HepG2 (cell line): ENCODE data around the gene LINGO3. TPM values are rescaled to one million over a fixed set of nuclear protein-coding genes. Genes with fewer than 3 reads are reported as not detected.

Source experiments
- HOXA3 ChIP-seq: sonication (generic); formaldehyde crosslinking; IDR thresholded peaks from 2 replicates; pipeline ENCODE4 v1.5.0; 2020; ENCODE audit warnings: missing genetic modification reagents
- IKZF4 ChIP-seq: sonication (generic); formaldehyde crosslinking; IDR thresholded peaks from 2 replicates; pipeline ENCODE4 v1.5.1; 2020; ENCODE audit warnings: borderline replicate concordance, mild to moderate bottlenecking, low read depth, missing genetic modification reagents; ENCODE audit errors: not compliant biosample characterization
- KAT7 ChIP-seq: IDR thresholded peaks from 2 replicates; pipeline ENCODE4 v1.6.1; 2018; ENCODE audit warnings: borderline replicate concordance, missing compliant biosample characterization
- MXD4 ChIP-seq: IDR thresholded peaks from 2 replicates; pipeline ENCODE4 v1.6.1; 2016; ENCODE audit warnings: mild to moderate bottlenecking, missing biosample characterization, missing genetic modification reagents
- NKX3-1 ChIP-seq: sonication (generic); formaldehyde crosslinking; IDR thresholded peaks from 2 replicates; pipeline ENCODE4 v1.5.0; 2020; ENCODE audit warnings: missing genetic modification reagents
- PHB2 ChIP-seq: fragments of 450-650 bp; IDR thresholded peaks from 2 replicates; pipeline ENCODE4 v1.6.1; 2018; ENCODE audit not compliant: partially characterized antibody
- RXRA ChIP-seq: sonication (generic); formaldehyde crosslinking; IDR thresholded peaks from 2 replicates; pipeline ENCODE4 v1.5.1; 2020; ENCODE audit warnings: missing genetic modification reagents
- SRY ChIP-seq: sonication (generic); formaldehyde crosslinking; IDR thresholded peaks from 2 replicates; pipeline ENCODE4 v1.8.0; 2022; ENCODE audit warnings: mild to moderate bottlenecking, missing genetic modification reagents
- YY1 ChIP-seq: IDR thresholded peaks from 2 replicates; pipeline ENCODE4 v1.6.1; 2011; ENCODE audit warnings: low read length, low read depth, moderate library complexity, mild to moderate bottlenecking; ENCODE audit not compliant: insufficient read depth, insufficient replicate concordance
- ZKSCAN5 ChIP-seq: sonication (generic); formaldehyde crosslinking; IDR thresholded peaks from 2 replicates; pipeline ENCODE4 v1.5.1; 2020; ENCODE audit warnings: mild to moderate bottlenecking, missing genetic modification reagents
- ZNF224 ChIP-seq: sonication (generic); formaldehyde crosslinking; IDR thresholded peaks from 2 replicates; pipeline ENCODE4 v1.5.0; 2020; ENCODE audit warnings: mild to moderate bottlenecking, missing genetic modification reagents
- ZNF317 ChIP-seq: sonication (generic); formaldehyde crosslinking; IDR thresholded peaks from 2 replicates; pipeline ENCODE4 v1.5.0; 2020; ENCODE audit warnings: mild to moderate bottlenecking, missing genetic modification reagents
- ZNF333 ChIP-seq: sonication (generic); formaldehyde crosslinking; IDR thresholded peaks from 2 replicates; pipeline ENCODE4 v1.4.0; 2020; ENCODE audit warnings: mild to moderate bottlenecking, missing genetic modification reagents, borderline replicate concordance
- ZNF432 ChIP-seq: sonication (generic); formaldehyde crosslinking; IDR thresholded peaks from 2 replicates; pipeline ENCODE4 v1.5.0; 2020; ENCODE audit warnings: missing genetic modification reagents, mild to moderate bottlenecking, borderline replicate concordance
- ZNF747 ChIP-seq: sonication (generic); formaldehyde crosslinking; IDR thresholded peaks from 2 replicates; pipeline ENCODE4 v1.8.1; 2023; ENCODE audit warnings: missing genetic modification reagents, mild to moderate bottlenecking, borderline replicate concordance
- ZNF761 ChIP-seq: sonication (generic); formaldehyde crosslinking; conservative IDR thresholded peaks from 2 replicates; pipeline ENCODE4 v1.4.0; 2020; ENCODE audit warnings: mild to moderate bottlenecking, missing genetic modification reagents
- polyA plus RNA-seq, 8 experiments: library from polyadenylated mRNA; depleted of rRNA in 3 of 8; stranded (reverse) in 7 of 8; unstranded in 1 of 8; fragments of >200 nt; fragmentation: Illumina TruSeq in 4 of 8; extraction: Trizol in 4 of 8; gene quantifications; 2 replicates each; pipeline versions ENCODE4 v1.2.1 to v1.2.3, GENCODE V29; 2011 to 2016; ENCODE audit warnings: low read depth in 4 of 8, missing spikeins in 1 of 8, mixed read lengths in 1 of 8; ENCODE audit not compliant: insufficient read depth in 1 of 8
- total RNA-seq, 5 experiments: library from RNA; depleted of rRNA; stranded (reverse); fragments of >200 nt; fragmentation: Illumina TruSeq; extraction: Trizol; gene quantifications; 2 replicates each; pipeline ENCODE4 v1.2.3, GENCODE V29; 2016; ENCODE audit warnings: low read depth in 1 of 5
- TF ChIP-seq, protein P1 (sequence below): sonication (generic); formaldehyde crosslinking; IDR thresholded peaks from 2 replicates; pipeline ENCODE4 v1.5.1; 2020; ENCODE audit warnings: missing genetic modification reagents, mild to moderate bottlenecking, borderline replicate concordance
- TF ChIP-seq, protein P2 (sequence below), 2 experiments: IDR thresholded peaks; 2 replicates each; pipeline ENCODE4 v1.6.1; 2011 to 2012; ENCODE audit warnings: low read length in 2 of 2, borderline replicate concordance in 1 of 2, low read depth in 1 of 2, mild to moderate bottlenecking in 1 of 2, moderate library complexity in 1 of 2
- TF ChIP-seq, protein P3 (sequence below): sonication (generic); formaldehyde crosslinking; IDR thresholded peaks from 2 replicates; pipeline ENCODE4 v1.4.0; 2020; ENCODE audit warnings: mild to moderate bottlenecking, missing genetic modification reagents
- TF ChIP-seq, protein P4 (sequence below): sonication (generic); formaldehyde crosslinking; IDR thresholded peaks from 2 replicates; pipeline ENCODE4 v1.4.0; 2020; ENCODE audit warnings: missing genetic modification reagents

LINGO3 gene
- total and polyA plus RNA-seq, 2 of the 13 experiments (the other 11 are each of a cell fraction or from before 2014, with no cell fraction given) = not detected

DNA sequence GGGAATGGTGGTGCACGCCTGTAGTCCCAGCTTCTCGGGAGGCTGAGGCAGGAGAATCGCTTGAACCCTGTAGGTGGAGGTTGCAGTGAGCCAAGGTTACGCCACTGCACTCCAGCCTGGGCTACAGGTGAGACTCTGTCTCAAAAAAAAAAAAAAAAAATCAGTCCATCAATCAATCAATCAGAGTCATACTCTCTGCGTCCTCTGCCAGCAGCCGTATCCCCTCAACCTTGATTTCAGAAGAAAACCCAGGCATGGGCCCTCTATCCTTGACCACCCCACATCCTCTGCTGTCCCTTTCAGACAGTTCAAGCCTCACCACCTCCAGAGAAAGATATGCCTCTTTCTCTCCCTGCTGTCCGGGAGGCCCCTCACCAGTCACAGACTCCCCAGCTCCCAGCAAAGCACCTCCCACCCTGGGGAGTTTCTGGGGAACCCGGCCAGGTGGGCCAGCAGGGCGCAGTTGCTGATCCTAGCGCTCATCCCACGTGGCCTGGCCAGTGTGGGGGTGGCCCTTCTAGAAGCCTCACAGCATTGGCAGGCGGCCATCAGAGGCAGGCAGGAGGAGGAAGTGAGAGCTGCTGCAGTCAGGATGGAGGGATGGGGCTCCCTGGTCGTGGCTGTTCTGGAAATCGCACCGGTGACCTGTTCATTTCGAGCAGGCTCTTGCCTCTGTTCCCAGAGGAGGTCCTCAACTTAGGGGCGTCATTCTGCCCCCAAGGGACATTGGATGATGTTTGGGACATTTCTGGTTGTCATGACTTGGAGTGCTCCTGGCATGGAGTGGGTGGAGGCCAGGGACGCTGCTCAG is 41.6 kb downstream of the LINGO3 start (continued):
- no peak for TF ChIP-seq ZNF761 (CRISPR knock-in tag)
- TF ChIP-seq, protein P1, sequence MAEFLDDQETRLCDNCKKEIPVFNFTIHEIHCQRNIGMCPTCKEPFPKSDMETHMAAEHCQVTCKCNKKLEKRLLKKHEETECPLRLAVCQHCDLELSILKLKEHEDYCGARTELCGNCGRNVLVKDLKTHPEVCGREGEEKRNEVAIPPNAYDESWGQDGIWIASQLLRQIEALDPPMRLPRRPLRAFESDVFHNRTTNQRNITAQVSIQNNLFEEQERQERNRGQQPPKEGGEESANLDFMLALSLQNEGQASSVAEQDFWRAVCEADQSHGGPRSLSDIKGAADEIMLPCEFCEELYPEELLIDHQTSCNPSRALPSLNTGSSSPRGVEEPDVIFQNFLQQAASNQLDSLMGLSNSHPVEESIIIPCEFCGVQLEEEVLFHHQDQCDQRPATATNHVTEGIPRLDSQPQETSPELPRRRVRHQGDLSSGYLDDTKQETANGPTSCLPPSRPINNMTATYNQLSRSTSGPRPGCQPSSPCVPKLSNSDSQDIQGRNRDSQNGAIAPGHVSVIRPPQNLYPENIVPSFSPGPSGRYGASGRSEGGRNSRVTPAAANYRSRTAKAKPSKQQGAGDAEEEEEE (CRISPR knock-in tag) = no peak
- 0 out of 2 replicates have a peak, but pooled peaks have one; percentile 11 for TF ChIP-seq RXRA (CRISPR knock-in tag)
- no peak for TF ChIP-seq ZNF747 (CRISPR knock-in tag)
- no peak for TF ChIP-seq ZNF224 (CRISPR knock-in tag)
- TF ChIP-seq NKX3-1 = no peak
- TF ChIP-seq, protein P2, sequence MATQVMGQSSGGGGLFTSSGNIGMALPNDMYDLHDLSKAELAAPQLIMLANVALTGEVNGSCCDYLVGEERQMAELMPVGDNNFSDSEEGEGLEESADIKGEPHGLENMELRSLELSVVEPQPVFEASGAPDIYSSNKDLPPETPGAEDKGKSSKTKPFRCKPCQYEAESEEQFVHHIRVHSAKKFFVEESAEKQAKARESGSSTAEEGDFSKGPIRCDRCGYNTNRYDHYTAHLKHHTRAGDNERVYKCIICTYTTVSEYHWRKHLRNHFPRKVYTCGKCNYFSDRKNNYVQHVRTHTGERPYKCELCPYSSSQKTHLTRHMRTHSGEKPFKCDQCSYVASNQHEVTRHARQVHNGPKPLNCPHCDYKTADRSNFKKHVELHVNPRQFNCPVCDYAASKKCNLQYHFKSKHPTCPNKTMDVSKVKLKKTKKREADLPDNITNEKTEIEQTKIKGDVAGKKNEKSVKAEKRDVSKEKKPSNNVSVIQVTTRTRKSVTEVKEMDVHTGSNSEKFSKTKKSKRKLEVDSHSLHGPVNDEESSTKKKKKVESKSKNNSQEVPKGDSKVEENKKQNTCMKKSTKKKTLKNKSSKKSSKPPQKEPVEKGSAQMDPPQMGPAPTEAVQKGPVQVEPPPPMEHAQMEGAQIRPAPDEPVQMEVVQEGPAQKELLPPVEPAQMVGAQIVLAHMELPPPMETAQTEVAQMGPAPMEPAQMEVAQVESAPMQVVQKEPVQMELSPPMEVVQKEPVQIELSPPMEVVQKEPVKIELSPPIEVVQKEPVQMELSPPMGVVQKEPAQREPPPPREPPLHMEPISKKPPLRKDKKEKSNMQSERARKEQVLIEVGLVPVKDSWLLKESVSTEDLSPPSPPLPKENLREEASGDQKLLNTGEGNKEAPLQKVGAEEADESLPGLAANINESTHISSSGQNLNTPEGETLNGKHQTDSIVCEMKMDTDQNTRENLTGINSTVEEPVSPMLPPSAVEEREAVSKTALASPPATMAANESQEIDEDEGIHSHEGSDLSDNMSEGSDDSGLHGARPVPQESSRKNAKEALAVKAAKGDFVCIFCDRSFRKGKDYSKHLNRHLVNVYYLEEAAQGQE (IDR thresholded peaks at IDR 0.05; ENCODE audit: borderline replicate concordance in 1 of 2, low read depth in 1 of 2, low read length in 2 of 2) = no peak
- TF ChIP-seq, protein P3, sequence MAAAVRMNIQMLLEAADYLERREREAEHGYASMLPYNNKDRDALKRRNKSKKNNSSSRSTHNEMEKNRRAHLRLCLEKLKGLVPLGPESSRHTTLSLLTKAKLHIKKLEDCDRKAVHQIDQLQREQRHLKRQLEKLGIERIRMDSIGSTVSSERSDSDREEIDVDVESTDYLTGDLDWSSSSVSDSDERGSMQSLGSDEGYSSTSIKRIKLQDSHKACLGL (CRISPR knock-in tag) = no peak; the same call in 1 of the 2 replicates
- TF ChIP-seq ZNF333 (CRISPR knock-in tag) = no peak
- 0 out of 2 replicates have a peak, but pooled peaks have one; percentile 47 for TF ChIP-seq ZNF317 (CRISPR knock-in tag)
- TF ChIP-seq IKZF4 (CRISPR knock-in tag) = no peak
- no peak for TF ChIP-seq KAT7
- TF ChIP-seq PHB2 = no peak
- TF ChIP-seq MXD4 (CRISPR knock-in tag) = no peak
- TF ChIP-seq ZNF432 (CRISPR knock-in tag) = no peak
- TF ChIP-seq ZKSCAN5 (CRISPR knock-in tag) = no peak
- TF ChIP-seq, protein P4, sequence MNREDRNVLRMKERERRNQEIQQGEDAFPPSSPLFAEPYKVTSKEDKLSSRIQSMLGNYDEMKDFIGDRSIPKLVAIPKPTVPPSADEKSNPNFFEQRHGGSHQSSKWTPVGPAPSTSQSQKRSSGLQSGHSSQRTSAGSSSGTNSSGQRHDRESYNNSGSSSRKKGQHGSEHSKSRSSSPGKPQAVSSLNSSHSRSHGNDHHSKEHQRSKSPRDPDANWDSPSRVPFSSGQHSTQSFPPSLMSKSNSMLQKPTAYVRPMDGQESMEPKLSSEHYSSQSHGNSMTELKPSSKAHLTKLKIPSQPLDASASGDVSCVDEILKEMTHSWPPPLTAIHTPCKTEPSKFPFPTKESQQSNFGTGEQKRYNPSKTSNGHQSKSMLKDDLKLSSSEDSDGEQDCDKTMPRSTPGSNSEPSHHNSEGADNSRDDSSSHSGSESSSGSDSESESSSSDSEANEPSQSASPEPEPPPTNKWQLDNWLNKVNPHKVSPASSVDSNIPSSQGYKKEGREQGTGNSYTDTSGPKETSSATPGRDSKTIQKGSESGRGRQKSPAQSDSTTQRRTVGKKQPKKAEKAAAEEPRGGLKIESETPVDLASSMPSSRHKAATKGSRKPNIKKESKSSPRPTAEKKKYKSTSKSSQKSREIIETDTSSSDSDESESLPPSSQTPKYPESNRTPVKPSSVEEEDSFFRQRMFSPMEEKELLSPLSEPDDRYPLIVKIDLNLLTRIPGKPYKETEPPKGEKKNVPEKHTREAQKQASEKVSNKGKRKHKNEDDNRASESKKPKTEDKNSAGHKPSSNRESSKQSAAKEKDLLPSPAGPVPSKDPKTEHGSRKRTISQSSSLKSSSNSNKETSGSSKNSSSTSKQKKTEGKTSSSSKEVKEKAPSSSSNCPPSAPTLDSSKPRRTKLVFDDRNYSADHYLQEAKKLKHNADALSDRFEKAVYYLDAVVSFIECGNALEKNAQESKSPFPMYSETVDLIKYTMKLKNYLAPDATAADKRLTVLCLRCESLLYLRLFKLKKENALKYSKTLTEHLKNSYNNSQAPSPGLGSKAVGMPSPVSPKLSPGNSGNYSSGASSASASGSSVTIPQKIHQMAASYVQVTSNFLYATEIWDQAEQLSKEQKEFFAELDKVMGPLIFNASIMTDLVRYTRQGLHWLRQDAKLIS (CRISPR knock-in tag) = no peak
- TF ChIP-seq SRY = no peak
- peak; percentile 63 for TF ChIP-seq YY1
- TF ChIP-seq HOXA3 (CRISPR knock-in tag) = peak; percentile 21; the same call in 1 of the 2 replicates
